Type B pancreatic cell (in vitro differentiated cells): ENCODE results near the gene ATG101. TPM values are rescaled to one million over a fixed set of nuclear protein-coding genes. Genes with fewer than 3 reads are reported as not detected.

Experiments used
- DNase-seq: peaks from one replicate; pipeline ENCODE4 v3.0.0; 2021; ENCODE audit warnings: mixed read lengths; ENCODE audit not compliant: unreplicated experiment; ENCODE audit errors: extremely low spot score
- H3K27ac Mint-ChIP-seq: 2 replicates; pipeline ENCODE4 v1.8.0; 2021; ENCODE audit warnings: mild to moderate bottlenecking, mixed read lengths
- H3K27me3 Mint-ChIP-seq: 2 replicates; pipeline ENCODE4 v1.8.0; 2021; ENCODE audit warnings: mixed read lengths
- H3K36me3 Mint-ChIP-seq: 2 replicates; pipeline ENCODE4 v1.8.0; 2021; ENCODE audit warnings: mixed read lengths
- H3K4me1 Mint-ChIP-seq: one replicate; pipeline ENCODE4 v1.8.0; 2021; ENCODE audit warnings: mixed read lengths; ENCODE audit not compliant: unreplicated experiment
- H3K4me3 Mint-ChIP-seq: 2 replicates; pipeline ENCODE4 v1.8.0; 2021; ENCODE audit warnings: mild to moderate bottlenecking, mixed read lengths
- H3K9me3 Mint-ChIP-seq: 2 replicates; pipeline ENCODE4 v1.8.0; 2021; ENCODE audit warnings: mixed read lengths
- total RNA-seq: library from RNA; stranded (reverse); gene quantifications from 2 replicates; pipeline ENCODE4 v1.2.1, GENCODE V29; 2021; ENCODE audit warnings: low replicate concordance
- TF ChIP-seq, protein P1 (sequence below): fragments of 200-600 bp; sonication (generic); conservative IDR thresholded peaks from 2 replicates; pipeline ENCODE4 v1.5.0; 2021; ENCODE audit warnings: antibody characterized with exemption, mild to moderate bottlenecking

ATG101 gene
- total RNA-seq, 1 donor from 2014 or later = 35.7 TPM

DNA sequence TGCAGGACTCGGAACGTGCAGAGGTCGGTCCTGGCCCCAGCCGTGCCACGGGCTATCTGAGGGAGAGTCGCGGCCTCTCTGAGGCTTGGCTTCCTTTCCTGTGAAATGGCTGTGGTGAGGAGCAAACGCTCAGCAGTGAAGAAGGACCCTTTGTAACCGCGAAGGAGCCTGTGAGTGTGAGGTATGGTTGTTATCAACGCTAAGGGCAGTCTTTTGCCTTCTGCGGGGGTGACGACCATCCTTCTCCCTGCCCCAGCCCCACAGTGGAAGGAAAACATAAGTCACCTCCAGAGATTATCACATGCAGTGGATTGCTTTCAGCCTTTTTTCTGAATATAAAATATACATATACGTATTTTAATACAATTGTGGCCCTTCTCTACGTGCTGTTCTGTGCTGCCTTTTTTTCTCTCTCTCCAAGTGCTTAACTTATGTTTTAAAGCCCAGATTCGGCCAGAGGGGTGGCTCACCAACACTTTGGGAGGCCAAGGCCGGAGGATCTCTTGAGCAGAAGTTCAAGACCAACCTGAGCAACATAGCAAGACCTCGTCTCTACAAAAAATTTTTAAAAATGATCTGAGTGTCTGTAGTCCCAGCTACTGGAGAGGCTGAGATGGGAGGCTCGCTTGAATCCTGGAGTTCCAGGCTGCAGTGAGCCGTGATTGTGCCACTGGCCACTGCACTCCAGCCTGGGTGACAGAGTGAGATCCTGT is 45.6 kb upstream of the ATG101 start:
- Mint-ChIP-seq H3K27ac (no peak overlapping the region), H3K9me3 (no peaks in the 10 kb centered on the region), H3K36me3 (no peaks in the 10 kb centered on the region), H3K4me1 (peaks cover 27% of the 10 kb centered on the region), H3K4me3 (peak overlapping the region; percentile 82), H3K27me3 (peaks cover 41% of the 10 kb centered on the region)
- DNase-seq = no peak
- TF ChIP-seq, protein P1, sequence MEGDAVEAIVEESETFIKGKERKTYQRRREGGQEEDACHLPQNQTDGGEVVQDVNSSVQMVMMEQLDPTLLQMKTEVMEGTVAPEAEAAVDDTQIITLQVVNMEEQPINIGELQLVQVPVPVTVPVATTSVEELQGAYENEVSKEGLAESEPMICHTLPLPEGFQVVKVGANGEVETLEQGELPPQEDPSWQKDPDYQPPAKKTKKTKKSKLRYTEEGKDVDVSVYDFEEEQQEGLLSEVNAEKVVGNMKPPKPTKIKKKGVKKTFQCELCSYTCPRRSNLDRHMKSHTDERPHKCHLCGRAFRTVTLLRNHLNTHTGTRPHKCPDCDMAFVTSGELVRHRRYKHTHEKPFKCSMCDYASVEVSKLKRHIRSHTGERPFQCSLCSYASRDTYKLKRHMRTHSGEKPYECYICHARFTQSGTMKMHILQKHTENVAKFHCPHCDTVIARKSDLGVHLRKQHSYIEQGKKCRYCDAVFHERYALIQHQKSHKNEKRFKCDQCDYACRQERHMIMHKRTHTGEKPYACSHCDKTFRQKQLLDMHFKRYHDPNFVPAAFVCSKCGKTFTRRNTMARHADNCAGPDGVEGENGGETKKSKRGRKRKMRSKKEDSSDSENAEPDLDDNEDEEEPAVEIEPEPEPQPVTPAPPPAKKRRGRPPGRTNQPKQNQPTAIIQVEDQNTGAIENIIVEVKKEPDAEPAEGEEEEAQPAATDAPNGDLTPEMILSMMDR = peak; percentile 23

DNA sequence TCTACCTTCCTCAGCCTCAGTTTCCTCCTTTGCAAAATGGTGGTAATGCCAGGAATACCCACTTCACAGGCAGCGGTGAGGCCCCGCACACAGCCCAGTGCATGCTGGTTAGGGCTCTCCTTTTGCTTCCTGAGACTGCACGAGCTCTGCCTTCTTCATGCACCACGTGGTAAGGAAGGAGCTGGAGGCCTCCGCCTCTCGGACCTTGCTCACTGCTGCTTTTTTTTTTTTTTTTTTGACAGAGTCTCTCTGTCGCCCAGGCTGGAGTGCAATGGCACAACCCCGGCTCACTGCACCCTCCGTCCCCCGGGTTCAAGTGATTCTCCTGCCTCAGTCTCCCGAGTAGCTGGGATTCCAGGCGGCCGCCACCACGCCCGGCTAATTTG is 44.9 kb upstream of the ATG101 start:
- peaks cover 41% of the 10 kb centered on the region for H3K27me3 Mint-ChIP-seq

DNA sequence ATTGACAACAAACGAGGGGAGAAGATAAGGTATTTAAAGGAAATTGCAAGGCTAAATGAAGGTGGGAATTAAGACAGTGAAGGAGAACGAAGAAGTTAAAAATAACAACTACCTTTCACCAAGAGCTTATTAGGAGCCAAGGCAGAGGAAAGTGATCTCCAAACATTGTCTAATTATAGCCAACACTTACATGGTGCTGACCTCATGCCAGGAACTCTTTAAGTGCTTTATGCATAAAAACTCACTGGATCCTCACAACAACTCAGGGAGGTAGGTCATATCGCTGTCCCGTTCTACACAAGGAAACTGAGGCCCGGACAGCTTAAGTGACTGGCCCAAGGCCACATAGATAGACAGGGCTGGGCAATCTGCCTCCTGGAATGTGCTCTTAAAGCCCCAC is 43.5 kb upstream of the ATG101 start:
- H3K4me3 Mint-ChIP-seq = peak overlapping the region; percentile 89
- H3K27ac Mint-ChIP-seq = peak overlapping the region; percentile 73
- H3K27me3 Mint-ChIP-seq = peaks cover 27% of the 10 kb centered on the region
- no peaks in the 10 kb centered on the region for H3K9me3 Mint-ChIP-seq
- DNase-seq = no peak
- H3K36me3 Mint-ChIP-seq = no peaks in the 10 kb centered on the region
- H3K4me1 Mint-ChIP-seq = peaks cover 19% of the 10 kb centered on the region
- TF ChIP-seq, protein P1 = no peak

More for the DNA sequence above, 44.9 kb upstream of the ATG101 start:
- TF ChIP-seq, protein P1 = no peak
- Mint-ChIP-seq H3K36me3 (no peaks in the 10 kb centered on the region), H3K4me3 (peak overlapping the region; percentile 89), H3K27ac (no peak overlapping the region), H3K9me3 (no peaks in the 10 kb centered on the region), H3K4me1 (peaks cover 30% of the 10 kb centered on the region)
- DNase-seq = no peak

DNA sequence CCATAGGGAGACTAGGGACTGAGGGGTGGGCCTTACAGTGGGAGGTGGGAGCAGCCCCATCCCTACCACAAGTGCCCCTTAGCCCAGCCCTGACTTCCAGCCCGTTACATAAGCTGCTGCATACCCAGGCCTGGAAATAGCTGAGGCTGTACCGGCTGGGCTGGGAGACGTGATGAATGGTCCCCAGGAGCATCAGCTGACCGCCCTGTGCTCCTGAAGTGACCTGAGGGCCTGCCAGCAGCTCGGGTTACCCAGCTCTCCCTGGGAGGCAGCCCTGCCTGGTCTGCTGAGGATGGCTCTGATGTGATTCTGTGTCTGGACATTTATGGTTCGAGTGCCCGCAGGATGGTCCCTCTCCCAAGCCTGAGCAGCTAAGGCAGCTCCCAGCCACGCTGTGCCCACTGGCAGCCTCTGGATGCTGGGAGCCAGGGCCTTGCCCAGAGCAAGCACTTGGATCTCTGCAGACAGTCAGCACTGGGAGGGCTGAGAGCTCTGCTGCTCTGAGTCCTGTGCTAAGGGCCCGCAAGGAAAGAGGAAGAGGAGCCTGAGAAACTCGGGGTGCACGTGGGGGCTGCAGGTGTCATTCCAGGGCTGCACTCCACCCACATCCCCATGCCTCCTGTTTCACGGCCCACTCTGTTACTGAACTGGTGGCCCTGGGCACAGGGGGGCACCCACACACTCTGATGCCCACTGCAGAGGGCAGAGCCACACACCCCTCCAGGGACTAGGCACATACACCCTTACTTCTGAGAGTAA is 42.5 kb upstream of the ATG101 start:
- no peak overlapping the region for H3K4me3 Mint-ChIP-seq
- no peaks in the 10 kb centered on the region for H3K9me3 Mint-ChIP-seq
- TF ChIP-seq, protein P1 = no peak
- no peak overlapping the region for H3K27ac Mint-ChIP-seq
- no peak for DNase-seq
- peaks cover 23% of the 10 kb centered on the region for H3K4me1 Mint-ChIP-seq
- H3K27me3 Mint-ChIP-seq = peaks cover 17% of the 10 kb centered on the region
- H3K36me3 Mint-ChIP-seq = no peaks in the 10 kb centered on the region

DNA sequence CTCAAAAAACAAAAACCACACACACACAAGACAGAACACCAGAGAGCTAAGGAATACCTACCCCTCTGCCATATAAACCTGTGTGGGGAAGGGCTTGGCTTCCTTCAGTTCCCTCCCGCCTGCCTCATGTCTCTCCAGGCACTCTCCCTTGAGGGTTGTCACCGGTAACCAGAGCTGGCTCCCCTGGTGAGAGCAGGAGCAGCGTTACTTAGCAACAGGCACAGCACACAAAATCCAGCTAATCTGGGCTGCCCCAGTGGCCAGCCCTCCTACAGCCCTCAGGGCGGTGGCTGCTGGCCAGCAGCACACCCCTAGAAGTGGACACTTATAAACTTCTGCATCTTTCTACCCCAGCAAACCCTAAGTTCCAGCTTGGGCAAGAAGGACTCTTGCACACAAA is 40.1 kb upstream of the ATG101 start:
- peak overlapping the region; percentile 67 for H3K27ac Mint-ChIP-seq
- peaks cover 29% of the 10 kb centered on the region for H3K4me1 Mint-ChIP-seq
- DNase-seq = no peak

More for the DNA sequence above, 40.1 kb upstream of the ATG101 start:
- no peaks in the 10 kb centered on the region for H3K36me3 Mint-ChIP-seq
- TF ChIP-seq, protein P1 = no peak
- H3K27me3 Mint-ChIP-seq = peaks cover 13% of the 10 kb centered on the region
- H3K4me3 Mint-ChIP-seq = peak overlapping the region; percentile 46
- H3K9me3 Mint-ChIP-seq = no peaks in the 10 kb centered on the region
